ENCODE measurements around the gene AGPAT2. TPM values are rescaled to one million over a fixed set of nuclear protein-coding genes. Genes with fewer than 3 reads are reported as not detected.

Gene AGPAT2
- total RNA-seq, 1 donor from 2014 or later = 30.8 TPM

DNA sequence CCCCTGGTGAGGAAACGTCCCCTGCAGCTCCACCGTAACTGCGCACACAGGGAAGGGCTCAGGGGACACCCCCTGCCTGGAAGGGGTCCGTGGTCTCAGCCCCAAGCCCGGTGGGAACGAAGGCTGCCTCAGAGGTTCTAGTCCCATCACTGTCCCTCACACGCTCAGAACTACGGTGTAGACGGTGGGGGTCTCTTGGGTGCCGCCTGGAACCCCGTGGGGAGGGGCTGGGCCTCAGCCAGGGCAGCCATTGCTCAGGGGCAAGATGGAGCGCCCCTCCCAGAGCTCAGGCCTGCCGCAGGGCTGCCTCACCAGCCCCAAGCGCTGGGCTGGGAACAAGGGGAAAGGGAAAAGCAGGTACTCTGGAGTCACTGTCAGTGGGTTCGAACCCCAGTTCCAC lies 2.9 kb downstream of the AGPAT2 start:
- Mint-ChIP-seq H3K27me3 (ENCODE audit: low read depth, unreplicated experiment) (peaks cover 8% of the 10 kb centered on the region), H3K4me1 (ENCODE audit: low read depth, unreplicated experiment) (no peaks in the 10 kb centered on the region), H3K36me3 (ENCODE audit: low read depth, unreplicated experiment) (no peaks in the 10 kb centered on the region), H3K9me3 (ENCODE audit: unreplicated experiment) (no peaks in the 10 kb centered on the region), H3K4me3 (ENCODE audit: unreplicated experiment) (no peak overlapping the region), H3K27ac (ENCODE audit: unreplicated experiment) (no peak overlapping the region)
- no peak for FAIRE-seq
- H3K4me1 ChIP-seq (ENCODE audit: insufficient read depth, low read length) = peaks cover 7% of the 10 kb centered on the region
- H3K27me3 ChIP-seq (ENCODE audit: insufficient read depth, low read length) = no peaks in the 10 kb centered on the region
- no peak overlapping the region for H3K9ac ChIP-seq (ENCODE audit: low read length)
- no peak overlapping the region for H2AFZ ChIP-seq (ENCODE audit: low read depth, low read length)
- no peak overlapping the region for H3K27ac ChIP-seq (ENCODE audit: low read depth, low read length)
- no peaks in the 10 kb centered on the region for H3K36me3 ChIP-seq (ENCODE audit: insufficient read depth, low read length)
- no peak for DNase-seq (ENCODE audit: low read depth)
- no peaks in the 10 kb centered on the region for H3K9me3 ChIP-seq (ENCODE audit: insufficient read depth, low read depth, low read length)
- no peak for TF ChIP-seq EZH2 (IDR thresholded peaks at IDR 0.05; ENCODE audit: insufficient read depth, low read length)
- no peak overlapping the region for H3K4me3 ChIP-seq (ENCODE audit: insufficient read depth, low read depth, low read length)
- peaks cover 18% of the 10 kb centered on the region for H3K79me2 ChIP-seq (ENCODE audit: insufficient read depth, low read length)
- peaks cover 48% of the 10 kb centered on the region for H4K20me1 ChIP-seq (ENCODE audit: insufficient read depth, low read length)
- no peak overlapping the region for H3K4me2 ChIP-seq (ENCODE audit: low read length)

- Histone ChIP-seq H2AFZ (ENCODE audit: low read depth, low read length) (no peak overlapping the region), H3K36me3 (ENCODE audit: insufficient read depth, low read length) (no peaks in the 10 kb centered on the region), H3K79me2 (ENCODE audit: insufficient read depth, low read length) (peaks cover 23% of the 10 kb centered on the region), H3K27me3 (ENCODE audit: insufficient read depth, low read length) (no peaks in the 10 kb centered on the region), H4K20me1 (ENCODE audit: insufficient read depth, low read length) (peaks cover 54% of the 10 kb centered on the region), H3K9ac (ENCODE audit: low read length) (no peak overlapping the region), H3K4me3 (ENCODE audit: insufficient read depth, low read depth, low read length) (no peak overlapping the region), H3K4me2 (ENCODE audit: low read length) (no peak overlapping the region), H3K9me3 (ENCODE audit: insufficient read depth, low read depth, low read length) (no peaks in the 10 kb centered on the region), H3K27ac (ENCODE audit: low read depth, low read length) (no peak overlapping the region), H3K4me1 (ENCODE audit: insufficient read depth, low read length) (peaks cover 7% of the 10 kb centered on the region)
- no peaks in the 10 kb centered on the region for H3K9me3 Mint-ChIP-seq (ENCODE audit: unreplicated experiment)
- H3K27ac Mint-ChIP-seq (ENCODE audit: unreplicated experiment) = no peak overlapping the region
- no peak overlapping the region for H3K4me3 Mint-ChIP-seq (ENCODE audit: unreplicated experiment)
- H3K36me3 Mint-ChIP-seq (ENCODE audit: low read depth, unreplicated experiment) = no peaks in the 10 kb centered on the region
- no peak for TF ChIP-seq EZH2 (IDR thresholded peaks at IDR 0.05; ENCODE audit: insufficient read depth, low read length)
- TF ChIP-seq CTCF (IDR thresholded peaks at IDR 0.05; ENCODE audit: insufficient read depth, low read depth, low read length) = no peak
- FAIRE-seq = no peak
- H3K4me1 Mint-ChIP-seq (ENCODE audit: low read depth, unreplicated experiment) = no peaks in the 10 kb centered on the region
- no peak for DNase-seq (ENCODE audit: low read depth)
- peaks cover 4% of the 10 kb centered on the region for H3K27me3 Mint-ChIP-seq (ENCODE audit: low read depth, unreplicated experiment)
Measured at GRCh38 chr9:136683755-136684154, 3.5 kb downstream of the AGPAT2 start.

DNA sequence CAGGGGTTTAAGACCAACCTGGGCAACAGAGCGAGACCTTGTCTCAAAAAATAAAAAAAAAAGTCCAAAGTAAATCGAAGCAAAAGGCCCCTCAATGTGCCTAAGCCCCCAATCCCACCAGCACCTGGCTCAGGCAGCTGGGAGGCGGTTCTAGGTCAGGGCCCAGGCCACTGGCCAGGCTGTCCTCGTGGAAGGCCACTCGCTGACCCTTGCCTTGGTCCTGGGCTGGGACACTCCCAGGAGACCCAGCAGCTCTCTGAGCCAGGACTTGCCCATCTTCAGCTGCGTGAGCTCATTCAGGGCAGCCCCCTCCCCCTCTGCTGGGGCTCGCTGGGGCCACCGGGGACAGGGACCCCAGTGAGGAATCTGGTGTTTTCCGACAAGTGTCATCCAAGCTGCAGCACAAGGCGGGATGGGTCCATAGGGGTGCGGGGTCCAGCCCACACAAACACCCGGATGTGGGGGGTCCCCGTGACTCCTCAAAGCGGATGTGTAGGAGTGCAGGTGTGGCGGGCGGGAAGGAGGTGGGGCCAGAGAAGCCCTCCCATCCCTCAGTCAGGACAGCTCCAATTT lies 4.0 kb downstream of the AGPAT2 start:
- no peak overlapping the region for H3K4me2 ChIP-seq (ENCODE audit: low read length)
- H4K20me1 ChIP-seq (ENCODE audit: insufficient read depth, low read length) = peaks cover 59% of the 10 kb centered on the region
- H3K4me3 ChIP-seq (ENCODE audit: insufficient read depth, low read depth, low read length) = no peak overlapping the region
- FAIRE-seq (no peak), DNase-seq (ENCODE audit: low read depth) (no peak)
- no peaks in the 10 kb centered on the region for H3K9me3 ChIP-seq (ENCODE audit: insufficient read depth, low read depth, low read length)
- H3K79me2 ChIP-seq (ENCODE audit: insufficient read depth, low read length) = peaks cover 23% of the 10 kb centered on the region
- no peaks in the 10 kb centered on the region for H3K36me3 ChIP-seq (ENCODE audit: insufficient read depth, low read length)
- no peaks in the 10 kb centered on the region for H3K27me3 ChIP-seq (ENCODE audit: insufficient read depth, low read length)
- H3K4me1 Mint-ChIP-seq (ENCODE audit: low read depth, unreplicated experiment) = no peaks in the 10 kb centered on the region
- TF ChIP-seq EZH2 (IDR thresholded peaks at IDR 0.05; ENCODE audit: insufficient read depth, low read length) (no peak), CTCF (IDR thresholded peaks at IDR 0.05; ENCODE audit: insufficient read depth, low read depth, low read length) (no peak)
- H3K4me3 Mint-ChIP-seq (ENCODE audit: unreplicated experiment) = no peak overlapping the region
- no peak overlapping the region for H3K9ac ChIP-seq (ENCODE audit: low read length)
- H2AFZ ChIP-seq (ENCODE audit: low read depth, low read length) = no peak overlapping the region
- no peaks in the 10 kb centered on the region for H3K9me3 Mint-ChIP-seq (ENCODE audit: unreplicated experiment)
- H3K4me1 ChIP-seq (ENCODE audit: insufficient read depth, low read length) = peaks cover 7% of the 10 kb centered on the region
- no peak overlapping the region for H3K27ac ChIP-seq (ENCODE audit: low read depth, low read length)
- H3K27me3 Mint-ChIP-seq (ENCODE audit: low read depth, unreplicated experiment) = peaks cover 2% of the 10 kb centered on the region
- no peak overlapping the region for H3K27ac Mint-ChIP-seq (ENCODE audit: unreplicated experiment)
- no peaks in the 10 kb centered on the region for H3K36me3 Mint-ChIP-seq (ENCODE audit: low read depth, unreplicated experiment)
